Stimulated activated naive CD4-positive, alpha-beta T cell treated with Interleukin-2 at 50 U/mL for 16 hours (primary cell): ENCODE data around the gene PDXDC1.
"Not testable (repeated sequence)": the region's sequence is repeated elsewhere in the genome, so short reads cannot be mapped to it uniquely, and the experiment has no call there.

Source experiments
- DNase-seq: peaks from one replicate; lab custom pipeline; 2025; lab: John Stamatoyannopoulos, UW

Gene PDXDC1

GRCh38 chr16:14971621-14972228, 3.1 kb upstream of the PDXDC1 start:
- not testable (repeated sequence) for DNase-seq

GRCh38 chr16:14973785-14974322, 972 bp upstream of the PDXDC1 start:
- not testable (repeated sequence) for DNase-seq

- DNase-seq: not testable (repeated sequence)
Measured at GRCh38 chr16:14974331-14974655, 533 bp upstream of the PDXDC1 start.

GRCh38 chr16:14975418-14976194, 780 bp downstream of the PDXDC1 start:
- DNase-seq: peak; percentile 63

GRCh38 chr16:14976971-14977736, 2.3 kb downstream of the PDXDC1 start:
- DNase-seq: not testable (repeated sequence)

GRCh38 chr16:14978281-14978680, 3.5 kb downstream of the PDXDC1 start:
- DNase-seq: not testable (repeated sequence)

- DNase-seq: not testable (repeated sequence)
Measured at GRCh38 chr16:14978908-14979307, 4.1 kb downstream of the PDXDC1 start.

- not testable (repeated sequence) for DNase-seq
Measured at GRCh38 chr16:14981234-14981633, 6.4 kb downstream of the PDXDC1 start.

GRCh38 chr16:14982521-14982920, 7.7 kb downstream of the PDXDC1 start:
- DNase-seq: not testable (repeated sequence)

GRCh38 chr16:14988092-14988491, 13.3 kb downstream of the PDXDC1 start:
- not testable (repeated sequence) for DNase-seq

- not testable (repeated sequence) for DNase-seq
Measured at GRCh38 chr16:14988661-14989191, 13.9 kb downstream of the PDXDC1 start.

- not testable (repeated sequence) for DNase-seq
Measured at GRCh38 chr16:14989291-14990281, 14.8 kb downstream of the PDXDC1 start.

- not testable (repeated sequence) for DNase-seq
Measured at GRCh38 chr16:14993277-14994151, 18.7 kb downstream of the PDXDC1 start.

GRCh38 chr16:14996702-14997101, 21.9 kb downstream of the PDXDC1 start:
- DNase-seq: not testable (repeated sequence)

GRCh38 chr16:14998300-14998699, 23.5 kb downstream of the PDXDC1 start:
- not testable (repeated sequence) for DNase-seq

- not testable (repeated sequence) for DNase-seq
Measured at GRCh38 chr16:14999845-15000244, 25.0 kb downstream of the PDXDC1 start.

GRCh38 chr16:15002448-15002847, 27.6 kb downstream of the PDXDC1 start:
- not testable (repeated sequence) for DNase-seq

- not testable (repeated sequence) for DNase-seq
Measured at GRCh38 chr16:15005357-15006132, 30.7 kb downstream of the PDXDC1 start.

- DNase-seq: not testable (repeated sequence)
Measured at GRCh38 chr16:15008647-15009046, 33.8 kb downstream of the PDXDC1 start.
